GM12801 (cell line): ENCODE measurements around the gene B4GALT2.

Source experiments
- TF ChIP-seq, protein P1 (sequence below): IDR thresholded peaks from one replicate; pipeline ENCODE4 v1.5.1; 2011; ENCODE audit warnings: control low read depth; ENCODE audit not compliant: insufficient read length; ENCODE audit errors: extremely low read depth

B4GALT2 gene

DNA sequence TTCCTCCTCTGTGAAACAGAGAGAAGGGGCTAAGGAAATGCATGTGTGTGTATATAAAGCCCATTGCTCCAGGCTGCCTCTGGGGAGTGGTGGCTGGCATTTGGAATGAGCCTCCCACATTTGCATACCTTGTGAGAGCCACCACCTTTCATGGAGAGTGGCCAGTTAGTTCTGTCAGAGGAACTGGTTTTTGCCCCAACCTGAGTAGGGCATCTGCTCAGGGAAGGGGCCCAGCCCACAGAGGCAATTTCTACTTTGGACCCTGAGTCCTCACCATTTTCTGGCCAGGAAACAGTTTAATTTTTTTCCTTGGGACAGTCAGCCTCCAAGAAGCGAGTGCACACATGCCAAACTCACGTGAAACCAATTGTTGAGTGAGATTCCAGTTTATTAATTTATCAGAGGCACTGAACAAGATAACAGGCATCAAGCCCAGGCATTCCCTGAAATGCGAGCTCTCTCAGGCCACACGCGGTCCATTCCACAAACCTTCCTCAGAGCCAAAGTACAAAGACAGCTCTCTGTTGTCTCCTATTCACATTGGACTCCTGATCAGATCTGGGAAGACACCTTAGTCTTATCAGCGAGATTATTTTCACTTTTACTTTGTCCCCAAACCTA, 53.3 kb downstream of the B4GALT2 start:
- TF ChIP-seq, protein P1, sequence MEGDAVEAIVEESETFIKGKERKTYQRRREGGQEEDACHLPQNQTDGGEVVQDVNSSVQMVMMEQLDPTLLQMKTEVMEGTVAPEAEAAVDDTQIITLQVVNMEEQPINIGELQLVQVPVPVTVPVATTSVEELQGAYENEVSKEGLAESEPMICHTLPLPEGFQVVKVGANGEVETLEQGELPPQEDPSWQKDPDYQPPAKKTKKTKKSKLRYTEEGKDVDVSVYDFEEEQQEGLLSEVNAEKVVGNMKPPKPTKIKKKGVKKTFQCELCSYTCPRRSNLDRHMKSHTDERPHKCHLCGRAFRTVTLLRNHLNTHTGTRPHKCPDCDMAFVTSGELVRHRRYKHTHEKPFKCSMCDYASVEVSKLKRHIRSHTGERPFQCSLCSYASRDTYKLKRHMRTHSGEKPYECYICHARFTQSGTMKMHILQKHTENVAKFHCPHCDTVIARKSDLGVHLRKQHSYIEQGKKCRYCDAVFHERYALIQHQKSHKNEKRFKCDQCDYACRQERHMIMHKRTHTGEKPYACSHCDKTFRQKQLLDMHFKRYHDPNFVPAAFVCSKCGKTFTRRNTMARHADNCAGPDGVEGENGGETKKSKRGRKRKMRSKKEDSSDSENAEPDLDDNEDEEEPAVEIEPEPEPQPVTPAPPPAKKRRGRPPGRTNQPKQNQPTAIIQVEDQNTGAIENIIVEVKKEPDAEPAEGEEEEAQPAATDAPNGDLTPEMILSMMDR, result no peak

DNA sequence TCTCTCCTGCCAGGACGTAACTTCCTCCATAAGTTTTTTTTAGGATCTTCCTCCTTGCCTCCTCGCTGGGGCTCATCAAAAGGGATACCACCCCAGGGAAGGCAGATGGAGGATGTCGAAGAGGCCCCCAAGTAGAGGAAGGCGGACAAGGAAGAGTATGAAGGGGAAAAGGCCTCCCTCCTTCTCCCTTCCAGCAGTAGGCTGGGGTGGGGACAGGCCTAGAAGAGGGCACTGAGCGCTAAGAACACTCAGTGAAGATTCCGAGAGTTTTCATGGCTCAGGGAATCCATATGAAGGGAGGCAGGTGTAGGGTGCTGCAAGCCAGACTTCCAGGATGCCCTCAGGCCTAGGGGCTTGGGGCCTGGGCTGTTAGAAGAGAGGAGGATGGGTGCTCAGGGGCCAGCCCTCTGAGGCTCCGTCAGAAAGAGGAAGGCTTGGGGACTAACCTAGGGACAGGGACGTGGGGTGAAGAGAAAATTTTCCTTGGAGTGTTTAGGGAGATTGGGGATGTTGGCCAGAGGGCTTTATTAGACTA, 54.1 kb downstream of the B4GALT2 start:
- TF ChIP-seq, protein P1, result no peak

DNA sequence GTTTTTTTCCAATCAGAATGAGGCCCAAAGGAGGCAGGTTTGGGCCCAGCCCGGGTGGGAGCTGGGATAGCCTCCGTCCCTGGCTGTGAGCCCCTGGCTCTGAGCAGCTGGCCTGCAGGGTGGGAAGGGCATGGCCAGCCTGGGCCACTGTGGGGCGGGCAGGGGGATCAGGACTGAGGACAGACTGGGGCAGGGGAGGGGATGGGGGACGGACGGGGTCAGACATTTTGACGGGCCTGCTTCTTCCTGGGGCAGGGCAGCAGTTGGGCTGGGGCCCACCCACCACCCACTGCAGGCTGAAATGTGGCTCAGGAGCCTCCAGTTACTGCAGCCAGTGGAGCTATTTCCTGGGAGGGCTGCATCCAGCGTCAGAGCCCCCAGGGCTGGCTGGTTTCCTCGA, 54.7 kb downstream of the B4GALT2 start:
- TF ChIP-seq, protein P1, result no peak

DNA sequence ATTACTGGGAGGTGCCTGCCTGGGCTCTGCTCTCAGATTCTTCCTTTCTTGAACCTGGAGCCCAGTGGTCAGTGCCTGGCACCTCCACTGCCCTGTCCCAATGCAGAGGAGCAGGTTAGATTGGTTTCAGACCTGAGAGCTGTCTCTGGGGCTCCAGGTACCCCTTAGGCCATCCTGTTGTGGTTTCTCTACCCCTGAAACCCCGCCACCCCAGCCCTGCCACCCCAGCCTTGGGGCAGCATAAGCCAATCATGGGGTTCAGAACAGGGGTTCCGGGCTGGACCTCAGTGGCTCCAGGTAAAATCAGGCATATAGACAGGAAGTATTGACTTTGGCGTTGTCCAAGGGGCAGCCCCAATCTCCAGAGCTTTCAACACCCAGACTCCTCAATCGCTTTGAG, 55.4 kb downstream of the B4GALT2 start:
- TF ChIP-seq, protein P1, result no peak

DNA sequence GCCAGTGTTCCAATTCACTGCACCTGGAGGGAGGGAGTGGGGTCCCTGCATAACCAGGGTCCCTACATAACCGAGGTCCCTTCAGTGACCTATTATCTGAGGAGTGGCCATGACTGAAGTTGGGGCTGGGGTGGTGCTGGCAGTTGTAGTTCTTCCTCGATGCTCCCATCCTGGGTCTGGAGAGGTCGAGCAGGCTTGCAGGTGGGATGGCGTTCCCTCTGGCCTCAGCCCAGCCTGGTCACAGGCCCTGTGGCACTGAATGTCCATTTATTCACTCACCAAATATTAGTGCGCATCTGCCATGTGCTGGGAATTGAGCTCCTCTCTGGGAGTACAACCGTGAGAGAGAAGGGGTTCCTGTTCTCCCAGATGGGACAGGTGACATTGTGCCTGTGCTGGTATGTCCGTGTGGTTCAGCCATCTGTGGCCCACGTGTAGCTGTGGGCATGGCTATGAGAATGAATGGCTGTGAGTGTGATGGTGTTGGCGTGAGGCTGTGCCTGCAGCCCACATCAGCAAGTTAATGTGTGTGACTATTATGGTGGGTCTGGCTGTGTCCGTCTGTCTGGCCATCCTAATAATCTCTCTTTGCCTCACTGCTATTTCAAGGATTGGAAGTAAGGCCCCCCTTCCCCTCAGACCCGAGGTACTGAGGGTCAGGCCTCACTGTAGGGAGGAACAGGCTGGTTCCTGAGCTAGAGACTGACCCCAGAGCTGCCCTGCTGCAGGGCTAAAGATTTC, 56.1 kb downstream of the B4GALT2 start:
- TF ChIP-seq, protein P1, result no peak

DNA sequence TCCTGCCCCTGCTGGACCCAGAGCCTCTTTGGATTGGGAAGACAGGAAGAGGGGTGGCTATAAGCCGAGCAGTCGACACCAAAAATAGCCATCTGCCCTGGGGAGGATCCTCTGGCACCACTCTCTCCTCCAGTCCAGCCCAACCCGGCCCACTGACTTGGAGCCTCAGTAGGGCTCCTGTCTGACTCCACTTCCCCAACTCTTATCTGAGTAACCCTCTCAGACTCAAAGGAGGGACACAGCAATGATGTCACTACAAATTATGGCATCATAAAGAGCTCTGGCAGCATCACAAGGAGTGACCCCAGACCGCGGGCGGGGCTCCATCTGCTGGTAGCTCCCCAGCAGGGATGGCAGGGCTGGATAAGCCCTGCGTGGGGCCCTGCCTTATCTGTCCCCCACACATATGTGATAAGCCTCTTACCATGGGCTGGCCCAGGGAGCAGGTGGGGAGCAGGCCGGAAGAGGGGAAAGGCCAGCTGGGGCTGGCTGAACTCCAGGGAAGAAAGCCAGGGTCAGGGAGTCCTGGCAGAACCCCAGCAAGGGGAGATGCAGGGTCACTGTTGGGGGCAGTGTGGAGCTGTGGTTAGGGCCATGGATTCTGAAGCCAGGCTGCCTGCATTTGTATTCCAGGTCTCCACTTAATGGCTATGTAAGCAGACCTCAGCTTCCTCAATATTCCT, 56.9 kb downstream of the B4GALT2 start:
- TF ChIP-seq, protein P1, result no peak

DNA sequence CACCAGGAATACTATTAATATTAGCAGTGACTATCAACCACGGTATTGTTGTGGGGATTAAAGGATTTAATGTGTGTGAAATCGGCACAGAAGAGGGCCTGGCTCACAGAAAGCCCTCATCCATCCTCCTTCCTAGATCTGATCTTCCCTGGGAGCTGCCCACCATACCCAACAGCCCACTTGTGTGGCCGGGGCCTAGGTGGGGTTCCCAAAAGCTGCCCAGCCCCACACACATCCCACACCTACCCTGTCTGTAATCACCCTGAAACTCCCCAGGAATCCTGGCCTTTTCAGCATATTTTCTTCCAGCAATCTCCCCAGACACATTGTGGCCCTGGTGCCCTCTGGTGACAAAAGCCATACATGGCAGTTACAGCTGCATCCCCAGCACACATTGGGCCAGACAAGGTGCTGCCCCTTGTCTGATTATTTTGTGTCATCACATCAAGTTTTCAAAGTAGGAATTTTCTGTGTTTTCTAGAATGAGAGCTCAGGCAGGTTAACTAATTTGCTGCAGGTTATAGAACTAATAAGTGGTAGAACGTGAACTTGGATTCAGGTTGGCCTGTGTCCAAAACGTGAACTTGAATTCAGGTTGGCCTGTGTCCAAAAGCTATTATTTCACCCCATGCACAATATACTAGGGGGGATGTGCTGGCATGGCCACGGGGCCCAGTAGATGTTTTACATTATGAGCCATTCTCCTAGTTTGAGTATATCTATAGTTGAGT, 57.6 kb downstream of the B4GALT2 start:
- TF ChIP-seq, protein P1, result no peak
